ENCODE results near the gene CNTN4. TPM values are rescaled to one million over a fixed set of nuclear protein-coding genes. Genes with fewer than 3 reads are reported as not detected.

The CNTN4 gene
- total and polyA plus RNA-seq, 2 experiments from 2014 or later = 0.91 to 4.0 TPM

GRCh38 chr3:3087716-3088465 lies 989.2 kb downstream of the CNTN4 start:
- DNase-seq (ENCODE audit: low spot score) (no peak), ATAC-seq (no peak)
- Histone ChIP-seq H3K36me3 (ENCODE audit: insufficient read depth) (no peaks in the 10 kb centered on the region), H3K4me1 (ENCODE audit: insufficient read depth) (peaks cover 2% of the 10 kb centered on the region), H3F3A (replicated peaks; ENCODE audit: low read depth) (no peaks in the 10 kb centered on the region), H3K27ac (ENCODE audit: low read depth) (no peak overlapping the region), H3K9me2 (ENCODE audit: insufficient read depth) (0 out of 2 replicates have a peak, but pooled peaks cover 3% of the 10 kb centered on the region), H3K27me3 (ENCODE audit: insufficient read depth) (no peaks in the 10 kb centered on the region), H3K4me3 (no peak overlapping the region), H4K20me1 (replicated peaks; ENCODE audit: insufficient read depth) (no peaks in the 10 kb centered on the region), H3K79me2 (replicated peaks; ENCODE audit: insufficient read depth) (no peaks in the 10 kb centered on the region), H2AFZ (peak overlapping the region; percentile 18; the same call in 1 of the 2 replicates), H3K4me2 (no peak overlapping the region)
- Mint-ChIP-seq H3K27ac (no peak overlapping the region), H3K36me3 (ENCODE audit: low read depth) (peaks cover 42% of the 10 kb centered on the region), H3K27me3 (ENCODE audit: insufficient read depth, low read depth, poor library complexity) (no peaks in the 10 kb centered on the region), H3K9me3 (peaks cover 98% of the 10 kb centered on the region), H3K4me1 (no peaks in the 10 kb centered on the region), H3K4me3 (no peak overlapping the region)
- TF ChIP-seq CTCF (conservative IDR thresholded peaks at IDR 0.05; ENCODE audit: low read depth in 2 of 2) (no peak), NANOG (IDR thresholded peaks at IDR 0.05; ENCODE audit: borderline replicate concordance) (no peak)

GRCh38 chr3:3089017-3089416 lies 990.4 kb downstream of the CNTN4 start:
- no peaks in the 10 kb centered on the region for H3K36me3 ChIP-seq (ENCODE audit: insufficient read depth)
- H3K27me3 ChIP-seq (ENCODE audit: insufficient read depth) = no peaks in the 10 kb centered on the region
- H3K4me3 ChIP-seq = no peak overlapping the region
- no peaks in the 10 kb centered on the region; the same call in 1 of the 2 replicates for H3K4me1 ChIP-seq (ENCODE audit: insufficient read depth)
- Mint-ChIP-seq H3K27ac (no peak overlapping the region), H3K4me3 (no peak overlapping the region), H3K27me3 (ENCODE audit: insufficient read depth, low read depth, poor library complexity) (no peaks in the 10 kb centered on the region), H3K4me1 (no peaks in the 10 kb centered on the region), H3K36me3 (ENCODE audit: low read depth) (peaks cover 40% of the 10 kb centered on the region), H3K9me3 (peaks cover 98% of the 10 kb centered on the region)
- H4K20me1 ChIP-seq (replicated peaks; ENCODE audit: insufficient read depth) = no peaks in the 10 kb centered on the region
- no peaks in the 10 kb centered on the region for H3F3A ChIP-seq (replicated peaks; ENCODE audit: low read depth)
- DNase-seq (ENCODE audit: low spot score) (no peak), ATAC-seq (no peak)
- 0 out of 2 replicates have a peak, but pooled peaks cover 3% of the 10 kb centered on the region for H3K9me2 ChIP-seq (ENCODE audit: insufficient read depth)
- H3K27ac ChIP-seq (ENCODE audit: low read depth) = no peak overlapping the region
- H3K79me2 ChIP-seq (replicated peaks; ENCODE audit: insufficient read depth) = no peaks in the 10 kb centered on the region
- H3K4me2 ChIP-seq = no peak overlapping the region
- H2AFZ ChIP-seq = no peak overlapping the region
- TF ChIP-seq ETS1 (IDR thresholded peaks at IDR 0.05) (no peak), NANOG (IDR thresholded peaks at IDR 0.05; ENCODE audit: borderline replicate concordance) (no peak), STAT1 (IDR thresholded peaks at IDR 0.05; ENCODE audit: unreplicated experiment) (no peak), REST (IDR thresholded peaks at IDR 0.05; ENCODE audit: unreplicated experiment) (no peak), POLR2AphosphoS5 (IDR thresholded peaks at IDR 0.05; ENCODE audit: low read depth) (no peak)

Data from GM23338 (cell line).